ENCODE results near the gene MICALL2. TPM values are rescaled to one million over a fixed set of nuclear protein-coding genes. Genes with fewer than 3 reads are reported as not detected.

MICALL2 gene
- total RNA-seq, 1 donor from 2014 or later: 8.1 TPM

- TF ChIP-seq CTCF (conservative IDR thresholded peaks at IDR 0.05; ENCODE audit: low read depth, low read length): no peak
- H3K4me3 ChIP-seq (ENCODE audit: low read depth, low read length): no peak overlapping the region
- no peak for DNase-seq (ENCODE audit: low read depth)
Observed at GRCh38 chr7:1492640-1493039, 33.4 kb upstream of the MICALL2 start.

- H3K4me3 ChIP-seq (ENCODE audit: low read depth, low read length): no peak overlapping the region
- no peak for TF ChIP-seq CTCF (conservative IDR thresholded peaks at IDR 0.05; ENCODE audit: low read depth, low read length)
- no peak for DNase-seq (ENCODE audit: low read depth)
Observed at GRCh38 chr7:1492221-1492620, 33.0 kb upstream of the MICALL2 start.

DNA sequence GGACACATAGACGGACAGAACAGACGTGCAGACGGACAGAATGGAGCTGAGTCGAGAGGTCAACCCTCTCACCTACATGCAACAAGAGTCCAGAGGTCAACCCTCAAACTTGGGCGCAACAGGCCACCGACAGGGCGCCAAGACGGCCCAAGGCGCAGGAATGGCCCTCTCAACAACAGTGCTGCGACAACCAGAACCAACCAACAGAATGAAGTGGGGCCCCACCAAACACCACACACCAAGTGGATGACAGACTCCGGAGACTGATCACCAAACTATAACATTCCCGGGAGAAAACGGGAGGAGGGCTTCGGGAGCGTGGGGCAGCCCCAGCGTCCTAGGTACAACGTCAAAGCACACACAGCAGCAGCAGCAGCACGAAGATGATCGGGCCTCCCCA, 31.6 kb upstream of the MICALL2 start:
- no peak for TF ChIP-seq CTCF (conservative IDR thresholded peaks at IDR 0.05; ENCODE audit: low read depth, low read length)
- no peak overlapping the region for H3K4me3 ChIP-seq (ENCODE audit: low read depth, low read length)

DNA sequence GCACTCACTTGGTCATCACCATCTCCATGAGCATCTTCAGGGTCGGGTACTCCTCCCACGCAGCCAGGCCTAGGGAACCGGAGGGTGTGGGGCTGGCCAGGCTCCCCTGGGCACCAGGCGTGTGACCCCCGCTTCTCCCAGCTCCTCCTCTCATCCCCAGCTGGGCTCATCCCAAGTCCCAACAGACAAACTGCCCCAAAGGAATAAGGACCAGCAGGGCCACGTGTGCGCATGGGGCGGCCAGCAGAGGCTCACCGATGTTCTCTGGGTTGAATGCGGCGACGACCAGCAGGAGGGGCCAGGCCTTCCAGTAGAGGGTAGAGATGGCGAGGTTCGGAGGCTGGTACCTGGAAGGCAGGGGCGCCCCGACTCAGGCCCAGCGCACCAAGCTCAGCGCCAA, 30.1 kb upstream of the MICALL2 start:
- no peak overlapping the region for H3K4me3 ChIP-seq (ENCODE audit: low read depth, low read length)
- no peak for TF ChIP-seq CTCF (conservative IDR thresholded peaks at IDR 0.05; ENCODE audit: low read depth, low read length)
- no peak for DNase-seq (ENCODE audit: low read depth)

More for the DNA sequence above, 31.6 kb upstream of the MICALL2 start:
- DNase-seq (ENCODE audit: low read depth): no peak

DNA sequence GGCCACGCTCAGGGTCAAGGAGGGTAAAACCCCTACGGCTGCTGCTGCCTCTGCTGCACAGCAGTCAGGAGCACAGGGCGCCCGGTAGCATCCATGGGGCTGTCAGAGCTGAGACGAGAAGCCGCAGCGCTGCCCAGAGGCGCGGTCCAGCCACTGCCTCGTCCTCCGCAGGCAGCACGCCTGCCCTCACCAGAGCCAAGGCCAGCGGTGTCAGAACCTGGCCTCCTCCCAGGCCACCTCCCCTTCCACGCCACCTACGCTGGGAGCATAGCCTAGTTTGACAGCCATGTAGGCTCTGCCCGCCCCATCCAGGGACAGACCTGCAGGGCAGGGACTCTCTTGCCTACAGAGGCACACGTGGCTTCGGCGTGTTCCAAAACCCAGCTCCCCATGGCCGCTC, 28.7 kb upstream of the MICALL2 start:
- no peak overlapping the region for H3K4me3 ChIP-seq (ENCODE audit: low read depth, low read length)
- no peak for TF ChIP-seq CTCF (conservative IDR thresholded peaks at IDR 0.05; ENCODE audit: low read depth, low read length)
- no peak for DNase-seq (ENCODE audit: low read depth)

DNA sequence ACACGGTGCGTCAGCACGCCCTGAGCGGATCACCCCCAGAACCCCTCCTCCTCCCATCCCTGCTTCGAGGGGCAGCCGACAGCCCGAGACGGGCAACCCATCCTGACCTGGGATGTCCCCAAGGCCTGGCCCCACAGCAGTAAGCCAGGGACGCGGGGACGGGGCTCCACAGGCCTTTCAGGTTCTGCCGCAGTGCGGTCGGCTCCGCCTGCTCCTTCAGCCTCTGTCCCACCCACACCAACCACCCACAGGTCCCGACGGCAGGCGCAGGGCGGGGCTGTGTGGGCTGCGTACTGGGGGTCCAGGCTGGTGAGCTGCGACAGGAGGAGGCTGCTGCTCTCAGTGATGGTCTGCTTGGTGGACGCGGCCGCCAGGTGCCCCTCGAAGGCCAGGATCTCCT, 28.2 kb upstream of the MICALL2 start:
- H3K4me3 ChIP-seq (ENCODE audit: low read depth, low read length): no peak overlapping the region
- no peak for TF ChIP-seq CTCF (conservative IDR thresholded peaks at IDR 0.05; ENCODE audit: low read depth, low read length)
- no peak for DNase-seq (ENCODE audit: low read depth)

DNA sequence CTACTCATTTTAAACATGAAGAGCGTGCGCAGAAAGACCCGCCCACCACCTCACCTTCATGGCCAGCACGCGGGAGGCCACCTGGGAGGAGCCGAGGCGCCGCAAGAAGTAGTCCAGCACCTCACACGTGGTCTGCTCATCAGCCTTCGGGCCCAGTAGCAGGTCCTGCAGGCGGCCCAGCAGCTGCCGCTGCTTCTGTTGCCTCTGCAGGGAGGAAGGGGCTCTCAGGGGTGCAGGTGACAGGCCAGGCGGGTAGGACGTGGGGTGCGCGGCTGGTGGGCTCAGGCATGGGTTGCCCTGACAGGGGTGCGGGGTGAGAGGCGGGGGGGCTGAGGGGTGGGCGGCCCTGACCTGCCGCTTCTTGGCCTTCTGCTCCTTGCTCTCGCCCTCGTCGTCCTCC, 27.3 kb upstream of the MICALL2 start:
- DNase-seq (ENCODE audit: low read depth): no peak
- TF ChIP-seq CTCF (conservative IDR thresholded peaks at IDR 0.05; ENCODE audit: low read depth, low read length): no peak
- H3K4me3 ChIP-seq (ENCODE audit: low read depth, low read length): no peak overlapping the region
